ENCODE data around the gene IRF5. TPM values are rescaled to one million over a fixed set of nuclear protein-coding genes. Genes with fewer than 3 reads are reported as not detected.

Gene IRF5
- 135 and 137 TPM in 2 replicates for total RNA-seq
- 60.5 TPM for total RNA-seq (2013)
- polyA plus RNA-seq: 63.8 and 91.3 TPM in 2 replicates
- polyA minus RNA-seq: 83.1 and 94.6 TPM in 2 replicates

GRCh38 chr7:128937647-128938543 lies at the start of gene IRF5:
Gene IRF5 (plus strand): TSS chr7:128937927. CDS start chr7:128942082, 4,155 bp downstream.
- Mint-ChIP-seq H3K27ac (peak within 1 kb of the TSS; percentile 93), H3K27me3 (no peaks in the 10 kb centered on the region), H3K9me3 (ENCODE audit: insufficient read depth) (no peaks in the 10 kb centered on the region), H3K4me3 (peak within 1 kb of the TSS; percentile 94), H3K4me1 (peaks cover 69% of the 10 kb centered on the region)
- CTCF ChIA-PET: interaction anchor here (0.7 to 1.3 kb wide), 2 partner anchors 15 to 54 kb away, joined by 3 read pairs; no protein-coding TSS in a partner anchor
- POLR2A ChIA-PET: interaction anchor here (0.6 to 1.3 kb wide), 3 partner anchors 23 to 948 kb away, joined by 3 to 7 read pairs (median 5); no protein-coding TSS in a partner anchor
- WGBS (ENCODE audit: insufficient coverage): under 1% methylated on average over 82 of the region's 83 CpGs
- Histone ChIP-seq H3K27me3 (replicated peaks in 1 of 4; ENCODE audit: control extremely low read depth in 1 of 4, control insufficient read depth in 3 of 4, insufficient read depth in 4 of 4, low read length in 3 of 4) (no peaks in the 10 kb centered on the region), H3K9ac (ENCODE audit: low read length) (peak within 1 kb of the TSS; percentile 92), H3K4me3 (ENCODE audit: control extremely low read depth in 1 of 5, extremely low read depth in 1 of 5, insufficient read depth in 1 of 5, low read depth in 2 of 5, low read length in 4 of 5) (peak within 1 kb of the TSS; percentile 69 to 90 (median 84)), H3K27ac (ENCODE audit: low read length in 2 of 2) (peak within 1 kb of the TSS; percentile 89 to 99), H3K36me3 (replicated peaks in 1 of 2; ENCODE audit: control extremely low read depth in 1 of 2, control insufficient read depth in 1 of 2, extremely low read depth in 1 of 2, insufficient read depth in 2 of 2, low read length in 1 of 2) (peaks cover 0 to 5% of the 10 kb centered on the region in 2 experiments), H4K20me1 (ENCODE audit: control insufficient read depth, insufficient read depth, low read length, poor library complexity, severe bottlenecking) (peaks cover 14% of the 10 kb centered on the region), H3K4me1 (ENCODE audit: control insufficient read depth in 2 of 2, insufficient read depth in 2 of 2, low read length in 2 of 2) (peaks cover 58 to 72% of the 10 kb centered on the region in 2 donors), H3K4me2 (replicated peaks; ENCODE audit: low read depth, low read length, poor library complexity, severe bottlenecking) (peak within 1 kb of the TSS; percentile 90), H3K79me2 (ENCODE audit: control insufficient read depth, insufficient read depth, low read length) (peaks cover 40% of the 10 kb centered on the region), H3K9me3 (ENCODE audit: control extremely low read depth in 1 of 3, control insufficient read depth in 2 of 3, insufficient read depth in 1 of 3, low read length in 2 of 3) (no peaks in the 10 kb centered on the region), H2AFZ (ENCODE audit: insufficient read depth, low read depth, low read length, poor library complexity, severe bottlenecking) (peak within 1 kb of the TSS; percentile 80)
- intact Hi-C loops (cut with micrococcal nuclease): loop anchor here (2.0 kb wide), 2 partner anchors 17 to 33 kb away; no protein-coding TSS in a partner anchor
- no peak for TF ChIP-seq EZH2 (IDR thresholded peaks at IDR 0.05; ENCODE audit: borderline replicate concordance, insufficient read depth, low read depth, low read length, poor library complexity, severe bottlenecking)
- TF ChIP-seq, protein P1, sequence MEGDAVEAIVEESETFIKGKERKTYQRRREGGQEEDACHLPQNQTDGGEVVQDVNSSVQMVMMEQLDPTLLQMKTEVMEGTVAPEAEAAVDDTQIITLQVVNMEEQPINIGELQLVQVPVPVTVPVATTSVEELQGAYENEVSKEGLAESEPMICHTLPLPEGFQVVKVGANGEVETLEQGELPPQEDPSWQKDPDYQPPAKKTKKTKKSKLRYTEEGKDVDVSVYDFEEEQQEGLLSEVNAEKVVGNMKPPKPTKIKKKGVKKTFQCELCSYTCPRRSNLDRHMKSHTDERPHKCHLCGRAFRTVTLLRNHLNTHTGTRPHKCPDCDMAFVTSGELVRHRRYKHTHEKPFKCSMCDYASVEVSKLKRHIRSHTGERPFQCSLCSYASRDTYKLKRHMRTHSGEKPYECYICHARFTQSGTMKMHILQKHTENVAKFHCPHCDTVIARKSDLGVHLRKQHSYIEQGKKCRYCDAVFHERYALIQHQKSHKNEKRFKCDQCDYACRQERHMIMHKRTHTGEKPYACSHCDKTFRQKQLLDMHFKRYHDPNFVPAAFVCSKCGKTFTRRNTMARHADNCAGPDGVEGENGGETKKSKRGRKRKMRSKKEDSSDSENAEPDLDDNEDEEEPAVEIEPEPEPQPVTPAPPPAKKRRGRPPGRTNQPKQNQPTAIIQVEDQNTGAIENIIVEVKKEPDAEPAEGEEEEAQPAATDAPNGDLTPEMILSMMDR (IDR thresholded peaks at IDR 0.05): no peak
- ATAC-seq (ENCODE audit: low read depth) (peak; percentile 6), DNase-seq (peak; percentile 65)

Measured in B cell (primary cell).